HG02884 (cell line): ENCODE measurements around the gene DDIAS.
"Not testable (repeated sequence)": the region's sequence is repeated elsewhere in the genome, so short reads cannot be mapped to it uniquely, and the experiment has no call there.

Source experiments
- ATAC-seq: cut with Tn5 transposase; IDR thresholded peaks from one replicate; pipeline ENCODE4 v1.9.1; 2021; ENCODE audit warnings: mild to moderate bottlenecking, moderate library complexity; ENCODE audit not compliant: unreplicated experiment

DDIAS gene

GRCh38 chr11:82967381-82967780, 65.8 kb downstream of the DDIAS start:
- no peak for ATAC-seq

GRCh38 chr11:82969811-82970210, 68.3 kb downstream of the DDIAS start:
- peak; percentile 99 for ATAC-seq

- not testable (repeated sequence) for ATAC-seq
Observed at GRCh38 chr11:82970507-82971083, 69.1 kb downstream of the DDIAS start.

GRCh38 chr11:82971519-82971946, 70.0 kb downstream of the DDIAS start:
- not testable (repeated sequence) for ATAC-seq

GRCh38 chr11:82972103-82972502, 70.6 kb downstream of the DDIAS start:
- ATAC-seq = no peak

- ATAC-seq = no peak
Observed at GRCh38 chr11:82974135-82974534, 72.6 kb downstream of the DDIAS start.

- no peak for ATAC-seq
Observed at GRCh38 chr11:82974851-82975250, 73.3 kb downstream of the DDIAS start.

GRCh38 chr11:82975882-82976281, 74.3 kb downstream of the DDIAS start:
- no peak for ATAC-seq

GRCh38 chr11:82976786-82977185, 75.2 kb downstream of the DDIAS start:
- ATAC-seq = no peak

- no peak for ATAC-seq
Observed at GRCh38 chr11:82978422-82979099, 77.0 kb downstream of the DDIAS start.

- ATAC-seq = no peak
Observed at GRCh38 chr11:82979824-82980223, 78.3 kb downstream of the DDIAS start.

- no peak for ATAC-seq
Observed at GRCh38 chr11:82980292-82980691, 78.8 kb downstream of the DDIAS start.

- ATAC-seq = no peak
Observed at GRCh38 chr11:82980947-82981346, 79.4 kb downstream of the DDIAS start.

GRCh38 chr11:82981852-82982251, 80.3 kb downstream of the DDIAS start:
- no peak for ATAC-seq
